H9 (cell line): ENCODE results near the gene IFI44L. TPM values are rescaled to one million over a fixed set of nuclear protein-coding genes. Genes with fewer than 3 reads are reported as not detected.

Source experiments
- DNase-seq: peaks from one replicate; pipeline ENCODE4 v3.0.0-alpha.2; 2017
- H2AFZ ChIP-seq: one replicate; pipeline ENCODE4 v1.6.1; 2013; ENCODE audit warnings: mild to moderate bottlenecking, low read length, control low read depth, moderate library complexity
- H2AK5ac ChIP-seq: 2 replicates; pipeline ENCODE4 v1.6.1; 2013; ENCODE audit warnings: low read length, control low read depth, mixed read lengths; ENCODE audit not compliant: insufficient read length
- H2BK120ac ChIP-seq: one replicate; pipeline ENCODE4 v1.6.1; 2013; ENCODE audit warnings: low read depth, mild to moderate bottlenecking, low read length, control low read depth, inconsistent platforms; ENCODE audit not compliant: poor library complexity, severe bottlenecking
- H2BK12ac ChIP-seq: 2 replicates; pipeline ENCODE4 v1.6.1; 2013; ENCODE audit warnings: low read length, control low read depth, mixed read lengths, low read depth; ENCODE audit not compliant: insufficient read length
- H2BK15ac ChIP-seq: 2 replicates; pipeline ENCODE4 v1.6.1; 2013; ENCODE audit warnings: low read depth, low read length, control low read depth
- H2BK20ac ChIP-seq: one replicate; pipeline ENCODE4 v1.6.1; 2013; ENCODE audit warnings: low read depth, mild to moderate bottlenecking, low read length, control low read depth, inconsistent platforms; ENCODE audit not compliant: poor library complexity, severe bottlenecking
- H2BK5ac ChIP-seq: 2 replicates; pipeline ENCODE4 v1.6.1; 2013; ENCODE audit warnings: low read length, control low read depth, mixed read lengths; ENCODE audit not compliant: insufficient read length
- H3K14ac ChIP-seq: 2 replicates; pipeline ENCODE4 v1.6.1; 2013; ENCODE audit warnings: low read length, control low read depth; ENCODE audit not compliant: insufficient read depth
- H3K18ac ChIP-seq: 2 replicates; pipeline ENCODE4 v1.6.1; 2013; ENCODE audit warnings: low read depth, mild to moderate bottlenecking, mixed read lengths, low read length, control low read depth; ENCODE audit not compliant: insufficient read length
- H3K23ac ChIP-seq: 2 replicates; pipeline ENCODE4 v1.6.1; 2013; ENCODE audit warnings: low read length, control low read depth, mixed read lengths, low read depth; ENCODE audit not compliant: insufficient read length
- H3K23me2 ChIP-seq: 2 replicates; pipeline ENCODE4 v1.6.1; 2013; ENCODE audit warnings: low read depth, mild to moderate bottlenecking, mixed read lengths, low read length, control low read depth; ENCODE audit not compliant: insufficient read length, poor library complexity, severe bottlenecking
- H3K27ac ChIP-seq: 2 replicates; pipeline ENCODE4 v1.5.1; 2013; ENCODE audit warnings: low read length, control low read depth, mixed read lengths, low read depth; ENCODE audit not compliant: insufficient read length
- H3K27me3 ChIP-seq: 2 replicates; pipeline ENCODE4 v1.6.1; 2013; ENCODE audit warnings: low read length, control low read depth, inconsistent platforms; ENCODE audit not compliant: insufficient read depth
- H3K4ac ChIP-seq: 2 replicates; pipeline ENCODE4 v1.6.1; 2013; ENCODE audit warnings: low read depth, mild to moderate bottlenecking, control low read depth, inconsistent platforms, low read length, moderate library complexity
- H3K4me1 ChIP-seq: 2 replicates; pipeline ENCODE4 v1.6.1; 2013; ENCODE audit warnings: low read length, control low read depth, inconsistent platforms; ENCODE audit not compliant: insufficient read depth
- H3K4me2 ChIP-seq: 2 replicates; pipeline ENCODE4 v1.6.1; 2013; ENCODE audit warnings: low read length, control low read depth, mixed read lengths; ENCODE audit not compliant: insufficient read length, insufficient read depth
- H3K56ac ChIP-seq: 2 replicates; pipeline ENCODE4 v1.6.1; 2013; ENCODE audit warnings: low read depth, mild to moderate bottlenecking, mixed read lengths, low read length, control low read depth; ENCODE audit not compliant: insufficient read length
- H3K79me1 ChIP-seq: 2 replicates; pipeline ENCODE4 v1.6.1; 2013; ENCODE audit warnings: low read depth, mild to moderate bottlenecking, moderate library complexity, low read length, control low read depth, inconsistent platforms; ENCODE audit not compliant: insufficient read depth, poor library complexity, severe bottlenecking
- H3K79me2 ChIP-seq: 2 replicates; pipeline ENCODE4 v1.6.1; 2013; ENCODE audit warnings: low read length, control low read depth, inconsistent platforms; ENCODE audit not compliant: insufficient read depth
- H3K9ac ChIP-seq: 2 replicates; pipeline ENCODE4 v1.6.1; 2013; ENCODE audit warnings: low read length, control low read depth, mixed read lengths; ENCODE audit not compliant: insufficient read length; ENCODE audit errors: extremely low read depth
- H3K9me3 ChIP-seq: one replicate; pipeline ENCODE4 v1.6.1; 2013; ENCODE audit warnings: low read depth, low read length, inconsistent platforms; ENCODE audit not compliant: control insufficient read depth
- H3T11ph ChIP-seq: one replicate; pipeline ENCODE4 v1.6.1; 2013; ENCODE audit warnings: mild to moderate bottlenecking, low read length, control low read depth, inconsistent platforms
- H4K20me1 ChIP-seq: one replicate; pipeline ENCODE4 v1.6.1; 2013; ENCODE audit not compliant: control insufficient read depth, insufficient read length, insufficient read depth
- H4K5ac ChIP-seq: 2 replicates; pipeline ENCODE4 v1.6.1; 2013; ENCODE audit warnings: low read depth, mild to moderate bottlenecking, mixed read lengths, low read length, control low read depth; ENCODE audit not compliant: insufficient read length
- H4K8ac ChIP-seq: replicated peaks from 2 replicates; pipeline ENCODE4 v1.6.1; 2013; ENCODE audit warnings: low read length, control low read depth, mixed read lengths, low read depth; ENCODE audit not compliant: insufficient read length
- H4K91ac ChIP-seq: 2 replicates; pipeline ENCODE4 v1.6.1; 2013; ENCODE audit warnings: low read depth, mild to moderate bottlenecking, moderate library complexity, mixed read lengths, low read length, control low read depth; ENCODE audit not compliant: insufficient read length
- H3K27ac Mint-ChIP-seq, 3 experiments: 2 replicates in 2 of 3; 3 replicates in 1 of 3; pipeline ENCODE4 v1.8.0; 2020 to 2021; ENCODE audit warnings: mixed read lengths in 3 of 3, mild to moderate bottlenecking in 1 of 3, moderate library complexity in 1 of 3
- H3K27me3 Mint-ChIP-seq: 2 replicates; pipeline ENCODE4 v1.8.0; 2021; ENCODE audit warnings: low read depth, mild to moderate bottlenecking, moderate library complexity, mixed read lengths
- H3K36me3 Mint-ChIP-seq, 3 experiments: 2 replicates in 2 of 3; 3 replicates in 1 of 3; pipeline ENCODE4 v1.8.0; 2020 to 2021; ENCODE audit warnings: low read depth in 3 of 3, mixed read lengths in 3 of 3; ENCODE audit not compliant: insufficient read depth in 1 of 3
- H3K4me1 Mint-ChIP-seq, 2 experiments: 2 replicates each; pipeline ENCODE4 v1.8.0; 2020; ENCODE audit warnings: mixed read lengths in 2 of 2
- H3K4me3 Mint-ChIP-seq, 2 experiments: 2 replicates in 1 of 2; 3 replicates in 1 of 2; pipeline ENCODE4 v1.8.0; 2020 to 2021; ENCODE audit warnings: mild to moderate bottlenecking in 2 of 2, mixed read lengths in 2 of 2, moderate library complexity in 1 of 2
- H3K9me3 Mint-ChIP-seq, 2 experiments: 2 replicates in 1 of 2; 3 replicates in 1 of 2; pipeline ENCODE4 v1.8.0; 2020; ENCODE audit warnings: mild to moderate bottlenecking in 2 of 2, mixed read lengths in 2 of 2, moderate library complexity in 1 of 2
- CTCF ChIP-seq: fragments of 200-600 bp; sonication (generic); conservative IDR thresholded peaks from 3 replicates; pipeline ENCODE4 v1.8.0; 2021; ENCODE audit warnings: antibody characterized with exemption, mild to moderate bottlenecking
- WGBS: extraction: QIAGEN DNeasy Blood & Tissue Kit; methylation state at CpG from one replicate; pipeline ENCODE4 v1.1.7; 2013; ENCODE audit warnings: missing lambda C conversion rate, low lambda C conversion rate, mixed read lengths; ENCODE audit not compliant: insufficient read length; ENCODE audit errors: extremely low coverage; 5-methylcytosine and 5-hydroxymethylcytosine counted together
- total RNA-seq: library from RNA; stranded (reverse); gene quantifications from 2 replicates; pipeline ENCODE4 v1.2.1, GENCODE V29; 2021

Gene IFI44L
- total RNA-seq, 1 experiment from 2014 or later: not detected

- Histone ChIP-seq H3K18ac (no peak overlapping the region), H4K8ac (no peak overlapping the region), H3K27me3 (no peaks in the 10 kb centered on the region), H2BK20ac (no peak overlapping the region), H3K27ac (no peak overlapping the region), H2BK15ac (no peak overlapping the region), H4K5ac (no peak overlapping the region), H4K91ac (no peak overlapping the region), H2AK5ac (no peak overlapping the region), H3T11ph (no peak overlapping the region), H3K56ac (no peak overlapping the region), H3K79me1 (no peaks in the 10 kb centered on the region), H3K4me2 (no peak overlapping the region), H2BK5ac (no peak overlapping the region), H3K23me2 (no peaks in the 10 kb centered on the region), H3K79me2 (no peaks in the 10 kb centered on the region), H2BK12ac (no peak overlapping the region), H3K14ac (no peak overlapping the region), H3K23ac (no peak overlapping the region), H2AFZ (no peak overlapping the region), H3K9ac (no peak overlapping the region), H3K9me3 (no peaks in the 10 kb centered on the region), H3K4me1 (no peaks in the 10 kb centered on the region), H2BK120ac (no peak overlapping the region), H4K20me1 (no peaks in the 10 kb centered on the region), H3K4ac (no peak overlapping the region)
- H3K4me3 Mint-ChIP-seq: no peak overlapping the region
- peaks cover 2 to 7% of the 10 kb centered on the region in 2 experiments; a peak in 2 of 5 replicates for H3K9me3 Mint-ChIP-seq
- peaks cover 0 to 3% of the 10 kb centered on the region in 2 experiments; a peak in 2 of 4 replicates for H3K4me1 Mint-ChIP-seq
- peaks cover 2% of the 10 kb centered on the region; the same call in 1 of the 2 replicates for H3K27me3 Mint-ChIP-seq
- WGBS: no CpG with 5 or more reads among the region's 4 CpGs
- peaks cover 0 to 6% (median 0%) of the 10 kb centered on the region in 3 experiments; a peak in 2 of 7 replicates for H3K36me3 Mint-ChIP-seq
- H3K27ac Mint-ChIP-seq: no peak overlapping the region
- DNase-seq: no peak
- TF ChIP-seq CTCF: no peak
Measured at GRCh38 chr1:78591971-78592370, 28.3 kb upstream of the IFI44L start.
